ENCODE results near the gene SERINC5.

Gene SERINC5

GRCh38 chr5:80211327-80211726, 44.5 kb downstream of the SERINC5 start:
- no peak overlapping the region for H2BK120ac ChIP-seq (ENCODE audit: low read depth, low read length)
- H4K8ac ChIP-seq (ENCODE audit: low read depth, low read length), result no peak overlapping the region
- no peaks in the 10 kb centered on the region for H3K36me3 ChIP-seq (ENCODE audit: control insufficient read depth, insufficient read depth, low read length)
- no peak overlapping the region for H3K18ac ChIP-seq (ENCODE audit: low read length)
- peaks cover 43% of the 10 kb centered on the region for H3K79me2 ChIP-seq (ENCODE audit: control insufficient read depth, insufficient read depth, low read length)
- no peak overlapping the region for H2AK5ac ChIP-seq (ENCODE audit: low read length)
- H3K23ac ChIP-seq (ENCODE audit: low read length), result no peak overlapping the region
- H4K5ac ChIP-seq (ENCODE audit: low read length), result no peak overlapping the region
- DNase-seq, result no peak
- H3K4me1 ChIP-seq (ENCODE audit: control insufficient read depth, low read depth, low read length), result peaks cover 6% of the 10 kb centered on the region
- H3K79me1 ChIP-seq (ENCODE audit: low read length), result peaks cover 14% of the 10 kb centered on the region
- no peak overlapping the region for H3K27ac ChIP-seq (ENCODE audit: low read depth, low read length)
- no peak overlapping the region for H3K9ac ChIP-seq (ENCODE audit: low read length)
- no peak overlapping the region for H3K4me3 ChIP-seq (ENCODE audit: low read length)
- H3K56ac ChIP-seq (ENCODE audit: low read length), result no peak overlapping the region
- H3K4ac ChIP-seq (ENCODE audit: low read depth, low read length), result no peak overlapping the region
- H2BK5ac ChIP-seq (ENCODE audit: low read length), result no peak overlapping the region
- no peak overlapping the region for H3K4me2 ChIP-seq (ENCODE audit: low read length)
- H3K27me3 ChIP-seq (ENCODE audit: insufficient read depth, low read length, poor library complexity), result no peaks in the 10 kb centered on the region
- no CpG with 5 or more reads among the region's 4 CpGs for WGBS (ENCODE audit: extremely low coverage, insufficient coverage, low lambda C conversion rate)
- no peak overlapping the region for H2BK15ac ChIP-seq (replicated peaks; ENCODE audit: low read depth)

- Histone ChIP-seq H3K4ac (ENCODE audit: low read depth, low read length) (no peak overlapping the region), H3K36me3 (ENCODE audit: control insufficient read depth, insufficient read depth, low read length) (no peaks in the 10 kb centered on the region), H2BK5ac (ENCODE audit: low read length) (no peak overlapping the region), H3K27me3 (ENCODE audit: insufficient read depth, low read length, poor library complexity) (no peaks in the 10 kb centered on the region), H3K23ac (ENCODE audit: low read length) (no peak overlapping the region), H3K4me3 (ENCODE audit: low read length) (no peak overlapping the region), H3K9ac (ENCODE audit: low read length) (no peak overlapping the region), H4K8ac (ENCODE audit: low read depth, low read length) (no peak overlapping the region), H3K4me1 (ENCODE audit: control insufficient read depth, low read depth, low read length) (peaks cover 13% of the 10 kb centered on the region), H3K79me1 (ENCODE audit: low read length) (peaks cover 12% of the 10 kb centered on the region), H4K5ac (ENCODE audit: low read length) (no peak overlapping the region), H3K18ac (ENCODE audit: low read length) (no peak overlapping the region), H3K4me2 (ENCODE audit: low read length) (no peak overlapping the region), H3K56ac (ENCODE audit: low read length) (no peak overlapping the region), H3K79me2 (ENCODE audit: control insufficient read depth, insufficient read depth, low read length) (peaks cover 39% of the 10 kb centered on the region), H3K27ac (ENCODE audit: low read depth, low read length) (no peak overlapping the region), H2BK120ac (ENCODE audit: low read depth, low read length) (no peak overlapping the region), H2AK5ac (ENCODE audit: low read length) (no peak overlapping the region), H2BK15ac (replicated peaks; ENCODE audit: low read depth) (no peak overlapping the region)
- no CpG with 5 or more reads among the region's 6 CpGs for WGBS (ENCODE audit: extremely low coverage, insufficient coverage, low lambda C conversion rate)
- no peak for DNase-seq
Observed at GRCh38 chr5:80210014-80210413, 45.8 kb downstream of the SERINC5 start.

- Histone ChIP-seq H3K4ac (ENCODE audit: low read depth, low read length) (no peak overlapping the region), H4K8ac (ENCODE audit: low read depth, low read length) (no peak overlapping the region), H3K79me1 (ENCODE audit: low read length) (peaks cover 18% of the 10 kb centered on the region), H3K4me1 (ENCODE audit: control insufficient read depth, low read depth, low read length) (peaks cover 13% of the 10 kb centered on the region), H3K27me3 (ENCODE audit: insufficient read depth, low read length, poor library complexity) (no peaks in the 10 kb centered on the region), H4K5ac (ENCODE audit: low read length) (no peak overlapping the region), H3K36me3 (ENCODE audit: control insufficient read depth, insufficient read depth, low read length) (peaks cover 2% of the 10 kb centered on the region), H2AK5ac (ENCODE audit: low read length) (no peak overlapping the region), H3K27ac (ENCODE audit: low read depth, low read length) (peak overlapping the region; percentile 8), H2BK120ac (ENCODE audit: low read depth, low read length) (no peak overlapping the region), H3K79me2 (ENCODE audit: control insufficient read depth, insufficient read depth, low read length) (peaks cover 38% of the 10 kb centered on the region), H2BK15ac (replicated peaks; ENCODE audit: low read depth) (no peak overlapping the region), H3K9ac (ENCODE audit: low read length) (no peak overlapping the region), H3K23ac (ENCODE audit: low read length) (no peak overlapping the region), H3K18ac (ENCODE audit: low read length) (no peak overlapping the region), H3K56ac (ENCODE audit: low read length) (peak overlapping the region; percentile 31), H3K4me3 (ENCODE audit: low read length) (no peak overlapping the region), H3K4me2 (ENCODE audit: low read length) (no peak overlapping the region), H2BK5ac (ENCODE audit: low read length) (no peak overlapping the region)
- no peak for DNase-seq
- no CpG with 5 or more reads among the region's 4 CpGs for WGBS (ENCODE audit: extremely low coverage, insufficient coverage, low lambda C conversion rate)
Observed at GRCh38 chr5:80208381-80208780, 47.5 kb downstream of the SERINC5 start.

GRCh38 chr5:80207832-80208231, 48.0 kb downstream of the SERINC5 start:
- Histone ChIP-seq H3K4me2 (ENCODE audit: low read length) (no peak overlapping the region), H3K4me3 (ENCODE audit: low read length) (no peak overlapping the region), H3K4me1 (ENCODE audit: control insufficient read depth, low read depth, low read length) (peaks cover 13% of the 10 kb centered on the region), H3K9ac (ENCODE audit: low read length) (no peak overlapping the region), H3K4ac (ENCODE audit: low read depth, low read length) (no peak overlapping the region), H3K23ac (ENCODE audit: low read length) (no peak overlapping the region), H3K79me2 (ENCODE audit: control insufficient read depth, insufficient read depth, low read length) (peaks cover 37% of the 10 kb centered on the region), H3K27me3 (ENCODE audit: insufficient read depth, low read length, poor library complexity) (no peaks in the 10 kb centered on the region), H2BK120ac (ENCODE audit: low read depth, low read length) (no peak overlapping the region), H3K18ac (ENCODE audit: low read length) (no peak overlapping the region), H3K79me1 (ENCODE audit: low read length) (peaks cover 18% of the 10 kb centered on the region), H3K36me3 (ENCODE audit: control insufficient read depth, insufficient read depth, low read length) (peaks cover 2% of the 10 kb centered on the region), H3K27ac (ENCODE audit: low read depth, low read length) (no peak overlapping the region), H2BK15ac (replicated peaks; ENCODE audit: low read depth) (no peak overlapping the region), H2AK5ac (ENCODE audit: low read length) (no peak overlapping the region), H3K56ac (ENCODE audit: low read length) (no peak overlapping the region), H4K8ac (ENCODE audit: low read depth, low read length) (no peak overlapping the region), H2BK5ac (ENCODE audit: low read length) (no peak overlapping the region), H4K5ac (ENCODE audit: low read length) (no peak overlapping the region)
- DNase-seq, result no peak
- no CpG with 5 or more reads among the region's 4 CpGs for WGBS (ENCODE audit: extremely low coverage, insufficient coverage, low lambda C conversion rate)

GRCh38 chr5:80206282-80206681, 49.6 kb downstream of the SERINC5 start:
- no peak overlapping the region for H3K56ac ChIP-seq (ENCODE audit: low read length)
- DNase-seq, result peak; percentile 35
- no peak overlapping the region for H2BK120ac ChIP-seq (ENCODE audit: low read depth, low read length)
- H3K23ac ChIP-seq (ENCODE audit: low read length), result no peak overlapping the region
- 100% methylated on average over 2 of the region's 4 CpGs for WGBS (ENCODE audit: extremely low coverage, insufficient coverage, low lambda C conversion rate)
- no peak overlapping the region for H3K4me3 ChIP-seq (ENCODE audit: low read length)
- peak overlapping the region; percentile 25 for H3K27ac ChIP-seq (ENCODE audit: low read depth, low read length)
- H3K18ac ChIP-seq (ENCODE audit: low read length), result no peak overlapping the region
- no peak overlapping the region for H4K5ac ChIP-seq (ENCODE audit: low read length)
- H3K4me1 ChIP-seq (ENCODE audit: control insufficient read depth, low read depth, low read length), result peaks cover 13% of the 10 kb centered on the region
- H3K4me2 ChIP-seq (ENCODE audit: low read length), result no peak overlapping the region
- peaks cover 4% of the 10 kb centered on the region for H3K36me3 ChIP-seq (ENCODE audit: control insufficient read depth, insufficient read depth, low read length)
- H3K9ac ChIP-seq (ENCODE audit: low read length), result no peak overlapping the region
- no peak overlapping the region for H2BK15ac ChIP-seq (replicated peaks; ENCODE audit: low read depth)
- no peak overlapping the region for H2BK5ac ChIP-seq (ENCODE audit: low read length)
- H4K8ac ChIP-seq (ENCODE audit: low read depth, low read length), result no peak overlapping the region
- H3K79me1 ChIP-seq (ENCODE audit: low read length), result peaks cover 17% of the 10 kb centered on the region
- peaks cover 30% of the 10 kb centered on the region for H3K79me2 ChIP-seq (ENCODE audit: control insufficient read depth, insufficient read depth, low read length)
- H2AK5ac ChIP-seq (ENCODE audit: low read length), result no peak overlapping the region
- no peak overlapping the region for H3K4ac ChIP-seq (ENCODE audit: low read depth, low read length)
- H3K27me3 ChIP-seq (ENCODE audit: insufficient read depth, low read length, poor library complexity), result no peaks in the 10 kb centered on the region

- Histone ChIP-seq H3K23ac (ENCODE audit: low read length) (no peak overlapping the region), H3K36me3 (ENCODE audit: control insufficient read depth, insufficient read depth, low read length) (peaks cover 4% of the 10 kb centered on the region), H2AK5ac (ENCODE audit: low read length) (no peak overlapping the region), H3K79me2 (ENCODE audit: control insufficient read depth, insufficient read depth, low read length) (peaks cover 25% of the 10 kb centered on the region), H2BK15ac (replicated peaks; ENCODE audit: low read depth) (no peak overlapping the region), H3K4me1 (ENCODE audit: control insufficient read depth, low read depth, low read length) (peaks cover 13% of the 10 kb centered on the region), H3K56ac (ENCODE audit: low read length) (no peak overlapping the region), H3K27me3 (ENCODE audit: insufficient read depth, low read length, poor library complexity) (no peaks in the 10 kb centered on the region), H3K4me3 (ENCODE audit: low read length) (no peak overlapping the region), H3K79me1 (ENCODE audit: low read length) (peaks cover 16% of the 10 kb centered on the region), H2BK120ac (ENCODE audit: low read depth, low read length) (no peak overlapping the region), H3K4me2 (ENCODE audit: low read length) (no peak overlapping the region), H3K27ac (ENCODE audit: low read depth, low read length) (peak overlapping the region; percentile 81), H3K4ac (ENCODE audit: low read depth, low read length) (no peak overlapping the region), H4K5ac (ENCODE audit: low read length) (no peak overlapping the region), H3K18ac (ENCODE audit: low read length) (no peak overlapping the region), H3K9ac (ENCODE audit: low read length) (no peak overlapping the region), H4K8ac (ENCODE audit: low read depth, low read length) (no peak overlapping the region), H2BK5ac (ENCODE audit: low read length) (no peak overlapping the region)
- no CpG with 5 or more reads among the region's 4 CpGs for WGBS (ENCODE audit: extremely low coverage, insufficient coverage, low lambda C conversion rate)
- no peak for DNase-seq
Observed at GRCh38 chr5:80205846-80206245, 50.0 kb downstream of the SERINC5 start.
